Body of pancreas (tissue), 4 donors: ENCODE results near the gene IQCF5.

Experiments used
- CTCF ChIP-seq, 7 experiments: fragments of 450-650 bp in 4 of 7; fragments of 200-600 bp in 3 of 7; sonication (generic) in 3 of 7; IDR thresholded peaks; one replicate each; pipeline ENCODE4 v1.5.1; 2016 to 2019; ENCODE audit warnings: antibody characterized with exemption in 7 of 7
- POLR2A ChIP-seq, 3 donors: fragments of 450-650 bp; IDR thresholded peaks; one replicate each; pipeline ENCODE4 v1.6.1; 2016; ENCODE audit warnings: antibody characterized with exemption in 3 of 3, mild to moderate bottlenecking in 2 of 3

DNA sequence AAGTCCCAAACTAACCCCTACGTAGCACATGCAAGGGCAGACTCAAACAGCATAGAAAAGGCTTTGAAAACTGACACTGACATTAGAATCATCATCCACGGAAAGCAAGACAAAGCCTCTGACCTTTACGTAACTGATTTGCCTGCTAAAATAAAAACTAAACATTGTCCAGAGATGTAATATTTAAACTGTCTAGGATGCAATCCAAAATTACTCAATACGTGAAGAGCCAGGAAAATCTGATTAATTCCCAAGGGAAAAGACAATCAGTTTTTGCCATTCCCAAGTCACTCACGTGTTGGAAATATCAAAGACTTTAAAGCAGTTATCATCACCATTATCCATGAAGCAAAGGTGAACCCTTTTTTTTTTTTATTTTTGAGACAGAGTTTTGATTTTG, 41.0 kb upstream of the IQCF5 start:
- no peak for TF ChIP-seq CTCF (IDR thresholded peaks at IDR 0.05)
- no peak for TF ChIP-seq POLR2A (IDR thresholded peaks at IDR 0.05)
